Hypothalamus (tissue), 51 donors: ENCODE results near the gene PHRF1.

Source experiments
- DNase-seq, 51 donors: peaks; one replicate each; lab custom pipeline; 2025; lab: John Stamatoyannopoulos, UW

PHRF1 gene

DNA sequence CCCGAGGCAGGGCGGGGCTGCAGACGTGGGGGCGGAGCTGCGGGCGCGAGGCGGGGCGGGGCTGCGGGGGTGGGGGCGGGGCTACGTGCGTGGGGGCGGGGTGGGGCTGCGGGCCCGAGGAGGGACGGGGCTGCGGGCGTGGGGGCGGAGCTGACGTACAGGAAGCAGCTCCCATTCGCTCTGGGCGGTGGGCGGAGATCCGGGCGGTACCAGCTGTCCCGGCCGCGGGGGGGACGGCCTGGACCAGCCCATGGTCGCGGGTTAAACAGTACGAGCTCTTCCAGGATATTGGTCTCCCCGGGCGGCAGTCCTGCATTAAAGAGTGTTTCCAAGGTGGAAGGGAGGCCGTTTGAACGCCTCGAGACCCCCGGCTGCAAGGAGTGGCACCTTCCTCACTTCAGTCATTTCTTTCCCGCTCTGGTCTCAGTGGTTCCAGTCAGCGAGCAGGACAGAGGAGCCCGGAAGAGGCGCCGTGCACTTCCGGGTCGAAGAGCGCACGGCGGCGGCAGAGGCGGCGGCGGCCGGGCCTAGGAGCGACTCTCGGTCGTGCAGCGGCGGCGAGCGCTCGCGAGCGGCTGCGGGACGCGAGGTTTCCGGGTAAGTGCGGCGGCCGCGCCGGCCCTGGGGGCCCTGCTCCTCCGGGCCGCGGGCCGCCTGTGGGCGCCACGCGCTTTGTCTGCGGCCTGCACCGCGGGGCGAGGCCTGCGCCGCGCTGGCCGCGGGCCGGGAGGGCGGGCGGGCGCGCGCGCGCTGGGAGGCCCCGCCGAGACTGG lies at the start of gene PHRF1:
TSS of gene PHRF1 (plus strand) at position 475 of the 773 bp plus-strand sequence. CDS start 5,043 bp downstream, outside the sequence.
- DNase-seq = peak; percentile 72 to 99 (median 93)

DNA sequence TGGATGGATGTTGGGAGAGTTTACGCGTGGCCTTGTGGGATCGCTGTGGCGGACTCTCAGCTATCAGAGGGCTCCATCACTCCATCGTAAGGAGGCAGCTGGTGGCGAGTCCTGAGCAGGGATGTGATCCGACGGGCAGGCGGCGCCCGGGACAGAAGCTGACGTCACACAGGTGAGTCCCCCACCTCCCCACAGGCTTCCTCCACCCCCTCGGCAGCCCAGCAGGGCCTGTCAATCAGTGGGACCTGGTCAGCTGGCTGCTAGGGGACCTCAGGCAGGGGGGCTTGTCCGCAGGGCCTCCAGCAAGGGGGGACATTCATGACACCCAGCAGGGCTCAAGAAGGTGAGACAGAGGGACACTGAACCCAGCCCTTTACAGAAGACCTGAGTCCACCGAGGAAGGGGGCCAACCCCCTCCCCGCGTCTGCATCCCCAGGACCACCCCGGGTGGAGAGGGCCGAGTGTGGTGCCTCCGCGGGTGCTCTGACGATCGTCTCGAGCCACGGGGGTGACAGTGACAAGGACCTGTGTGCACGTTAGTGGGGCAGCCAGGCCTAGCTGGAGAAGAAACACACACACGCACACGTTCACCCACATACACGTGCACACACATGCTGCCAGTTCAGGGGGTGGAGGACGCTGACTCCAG lies 48.0 kb upstream of the PHRF1 start:
- no peak for DNase-seq

GRCh38 chr11:528815-529727 lies 47.2 kb upstream of the PHRF1 start:
- DNase-seq = peak in 1 of 51 donors; percentile 8

DNA sequence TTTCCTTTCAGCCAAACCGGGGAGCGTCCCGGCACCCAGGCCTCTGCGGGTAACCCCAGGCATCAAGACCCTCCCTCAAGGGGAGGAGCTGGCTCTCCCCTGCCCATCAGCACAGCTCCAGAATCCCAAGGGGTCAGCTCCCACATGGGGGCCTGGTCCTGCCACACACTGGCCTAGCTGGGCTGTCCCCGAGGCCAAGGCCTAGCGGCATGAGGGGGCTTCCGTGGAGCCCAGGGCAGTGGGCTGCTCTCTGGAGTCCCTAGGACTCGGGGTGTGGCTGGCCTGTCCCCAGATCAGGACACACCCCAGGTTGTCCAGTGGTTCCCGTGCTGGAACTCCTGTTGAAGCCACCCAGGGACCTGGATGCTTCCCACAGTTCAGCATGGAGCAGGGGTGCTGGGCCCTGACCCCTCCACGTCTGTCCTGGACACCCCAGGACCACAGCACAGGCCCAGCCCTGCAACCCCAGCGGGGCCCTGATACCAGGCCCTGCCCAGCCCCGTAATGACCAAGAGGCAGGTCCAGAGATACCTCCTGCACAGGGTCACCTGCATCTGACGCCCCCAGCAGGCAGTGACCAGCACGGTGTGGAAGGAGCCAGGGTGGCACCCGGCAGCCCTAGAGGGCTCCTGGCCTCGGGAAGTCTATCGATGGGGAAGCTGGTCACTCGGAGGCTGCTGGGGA lies 46.4 kb upstream of the PHRF1 start:
- DNase-seq = no peak

DNA sequence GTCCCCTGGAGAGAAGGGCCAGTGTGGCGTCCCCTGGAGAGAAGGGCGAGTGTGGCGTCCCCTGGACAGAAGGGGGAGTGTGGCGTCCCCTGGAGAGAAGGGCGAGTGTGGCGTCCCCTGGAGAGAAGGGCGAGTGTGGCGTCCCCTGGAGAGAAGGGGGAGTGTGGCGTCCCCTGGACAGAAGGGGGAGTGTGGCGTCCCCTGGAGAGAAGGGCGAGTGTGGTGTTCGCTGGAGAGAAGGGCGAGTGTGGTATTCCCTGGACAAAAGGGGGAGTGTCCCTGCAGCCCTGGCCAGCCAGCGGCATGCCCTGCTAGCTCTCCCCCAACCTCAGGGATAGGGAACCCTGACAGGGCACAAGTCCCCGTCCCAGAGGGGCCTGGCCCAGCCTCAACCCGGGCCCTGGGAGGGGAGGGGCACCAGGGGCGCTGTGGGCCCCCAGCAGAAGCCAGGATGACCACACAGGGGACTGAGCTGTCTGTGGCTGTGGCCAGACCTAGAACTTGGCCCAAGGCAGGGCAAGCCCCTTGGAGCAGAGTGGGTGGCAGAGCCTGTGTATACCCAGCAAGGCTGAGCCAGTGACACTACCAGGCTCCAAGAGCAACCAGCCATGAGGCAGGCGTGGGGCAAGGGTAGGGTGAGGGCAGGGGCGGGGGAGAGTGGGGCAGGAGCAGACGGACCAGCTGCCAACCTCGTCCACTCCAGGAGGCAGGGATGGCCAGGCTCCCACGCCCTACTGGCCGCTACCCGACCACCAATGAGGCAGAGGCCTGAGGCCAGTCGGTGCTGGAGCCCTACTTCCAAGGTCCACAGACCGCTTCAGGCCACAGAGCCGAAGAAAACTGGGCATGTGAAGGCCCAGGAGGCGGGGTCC lies 45.1 kb upstream of the PHRF1 start:
- no peak for DNase-seq

DNA sequence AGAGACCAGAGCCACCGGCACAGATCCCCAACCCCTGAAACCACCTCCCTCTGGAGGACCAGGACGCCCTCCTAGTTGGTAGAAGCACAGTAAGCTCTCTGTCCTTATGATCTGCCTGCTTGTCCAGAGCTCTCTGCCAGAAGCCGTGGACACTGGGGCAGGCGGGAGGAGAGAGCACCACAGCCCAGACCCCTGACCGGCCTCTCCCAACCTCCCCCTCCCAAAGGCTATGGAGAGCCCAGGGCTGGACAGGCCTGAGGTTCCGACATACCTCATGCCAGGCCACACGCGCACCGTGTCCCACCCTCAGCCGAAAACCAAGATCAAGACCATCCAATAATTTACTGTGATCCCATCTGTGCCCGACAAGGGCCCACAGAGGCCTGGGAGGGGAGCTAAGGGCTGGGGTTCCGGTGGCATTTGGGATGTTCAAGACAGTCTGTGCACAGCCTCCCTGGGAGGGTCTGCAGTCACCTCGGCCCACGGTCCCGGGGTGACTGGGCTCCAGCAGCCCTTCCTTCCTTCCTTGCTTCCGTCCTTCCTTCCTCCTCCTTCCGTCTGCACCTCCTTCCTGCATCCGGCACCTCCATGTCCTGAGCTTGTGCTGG lies 44.2 kb upstream of the PHRF1 start:
- no peak for DNase-seq

GRCh38 chr11:532527-532985 lies 43.7 kb upstream of the PHRF1 start:
- no peak for DNase-seq

GRCh38 chr11:532986-533585 lies 43.2 kb upstream of the PHRF1 start:
- DNase-seq = no peak

DNA sequence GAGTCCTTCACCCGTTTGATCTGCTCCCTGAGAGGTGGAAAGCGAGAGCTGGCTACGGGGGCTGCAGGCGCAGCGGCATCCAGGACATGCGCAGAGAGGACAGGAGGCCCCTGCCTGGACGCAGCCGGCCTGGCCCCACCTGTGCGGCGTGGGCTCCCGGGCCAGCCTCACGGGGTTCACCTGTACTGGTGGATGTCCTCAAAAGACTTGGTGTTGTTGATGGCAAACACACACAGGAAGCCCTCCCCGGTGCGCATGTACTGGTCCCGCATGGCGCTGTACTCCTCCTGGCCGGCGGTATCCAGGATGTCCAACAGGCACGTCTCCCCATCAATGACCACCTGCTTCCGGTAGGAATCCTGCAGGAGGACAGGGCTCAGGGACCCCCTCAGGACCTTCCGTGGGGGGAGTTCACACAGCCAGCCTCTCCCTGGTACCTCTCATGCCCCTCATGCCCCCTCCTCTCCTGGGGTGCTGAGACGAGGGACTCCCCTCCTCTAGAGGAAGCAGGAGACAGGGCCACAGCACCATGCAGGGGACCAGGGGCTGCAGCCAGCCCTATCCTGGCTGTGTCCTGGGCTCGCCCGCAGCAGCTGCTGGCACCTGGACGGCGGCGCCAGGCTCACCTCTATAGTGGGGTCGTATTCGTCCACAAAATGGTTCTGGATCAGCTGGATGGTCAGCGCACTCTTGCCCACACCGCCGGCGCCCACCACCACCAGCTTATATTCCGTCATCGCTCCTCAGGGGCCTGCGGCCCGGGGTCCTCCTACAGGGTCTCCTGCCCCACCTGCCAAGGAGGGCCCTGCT lies 42.5 kb upstream of the PHRF1 start:
- no peak for DNase-seq

- DNase-seq = peak in 9 of 51 donors; percentile 13 to 47 (median 23)
Observed at GRCh38 chr11:534396-535209, 41.7 kb upstream of the PHRF1 start.

GRCh38 chr11:535210-535518 lies 41.1 kb upstream of the PHRF1 start:
- no peak for DNase-seq

DNA sequence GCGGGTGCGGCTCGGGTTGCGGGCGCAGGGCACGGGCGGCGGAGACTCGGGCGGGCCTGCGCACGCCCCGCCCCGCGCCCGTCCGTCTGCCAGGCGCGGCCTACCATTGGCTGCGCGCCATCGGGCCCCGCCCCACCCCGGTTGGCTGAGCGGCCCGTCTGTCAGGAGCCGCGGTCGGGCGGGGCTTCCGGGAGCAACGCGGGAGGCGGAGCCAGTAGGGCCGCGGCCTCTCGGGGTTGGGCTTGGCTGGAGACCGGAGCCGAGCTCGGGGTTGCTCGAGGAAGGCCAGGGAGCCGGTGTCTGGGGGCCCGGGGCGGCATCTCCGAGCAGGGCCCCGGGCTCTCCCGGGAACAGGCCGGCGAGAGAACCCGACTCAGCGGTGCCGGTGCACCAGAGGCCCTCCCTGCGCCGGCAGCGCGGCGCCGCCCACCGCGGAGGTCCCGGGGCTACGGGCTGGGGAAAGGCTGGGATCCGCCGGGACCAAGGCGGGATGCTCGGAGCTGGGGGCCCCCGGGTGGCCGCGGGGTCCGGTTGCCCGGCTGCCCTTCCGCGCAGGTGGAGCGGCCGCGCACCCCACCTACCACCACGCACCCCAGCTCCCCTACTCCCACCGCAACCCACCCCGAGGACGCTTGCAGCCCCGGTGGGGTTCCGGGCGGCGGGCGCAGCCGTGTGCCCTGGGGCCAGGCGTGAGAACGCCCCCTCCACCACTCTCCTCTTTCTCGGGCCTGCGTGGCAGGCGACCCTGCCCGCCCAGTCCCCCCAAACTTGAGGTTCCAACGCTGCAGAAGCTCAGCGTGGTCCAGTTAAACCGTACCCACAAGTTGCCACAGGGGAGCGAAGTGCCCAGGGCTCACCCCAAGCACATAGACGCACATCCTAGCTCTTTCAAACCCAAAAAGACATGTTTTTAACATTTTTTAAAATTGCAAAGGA lies 40.5 kb upstream of the PHRF1 start, which contains the start of gene HRAS:
TSS of gene HRAS (minus strand) at position 58 of the 936 bp plus-strand sequence.
- peak; percentile 15 to 98 (median 92) for DNase-seq

GRCh38 chr11:536841-537621 lies 39.2 kb upstream of the PHRF1 start, which contains the start of gene LRRC56:
LRRC56 (plus strand) TSS chr11:537527; CDS start chr11:540685, 3,158 bp downstream.
- DNase-seq = peak in 19 of 51 donors; percentile 13 to 61 (median 43)

DNA sequence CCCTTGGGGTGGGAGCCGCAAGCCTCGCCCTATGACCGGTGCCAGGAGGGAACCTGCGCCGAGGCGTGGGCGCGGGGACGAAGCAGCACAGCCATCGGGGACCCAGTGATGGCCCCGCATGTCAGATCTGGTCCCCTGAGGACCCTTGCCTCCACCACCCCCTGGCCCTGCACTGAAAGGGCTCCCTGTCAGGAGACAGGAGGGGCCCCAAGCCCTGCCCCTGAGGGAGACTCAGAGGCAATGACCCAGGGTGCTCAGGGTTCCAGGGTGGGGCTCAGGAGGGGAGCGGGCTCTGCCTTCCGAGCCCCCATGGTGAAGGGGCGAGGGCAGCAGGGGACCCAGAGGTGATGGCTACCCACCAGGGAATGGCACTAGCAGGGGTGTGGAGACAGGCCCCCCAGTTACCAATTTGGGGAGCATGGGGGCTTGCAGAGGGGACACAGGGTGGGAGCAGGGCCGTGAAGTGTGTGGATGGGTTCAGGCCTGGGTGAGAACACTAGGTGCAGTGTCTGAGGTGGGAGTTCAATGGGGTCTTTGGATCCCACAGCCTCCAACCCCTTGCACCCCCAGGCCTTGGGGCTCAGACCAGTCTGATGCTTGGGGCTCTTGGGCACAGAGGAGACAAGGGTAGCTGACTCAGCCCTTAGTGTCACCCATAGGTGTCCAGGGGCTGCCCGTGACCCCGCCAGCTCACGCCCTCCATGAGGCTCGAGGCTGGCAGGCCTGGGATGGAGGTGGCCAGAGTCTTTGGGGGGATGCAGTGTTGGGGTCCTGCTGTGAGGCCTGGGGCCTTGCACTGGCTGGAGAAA lies 38.4 kb upstream of the PHRF1 start:
- DNase-seq = no peak
